Adrenal gland (tissue), 12 donors: ENCODE results near the gene DPP10. TPM values are rescaled to one million over a fixed set of nuclear protein-coding genes. Genes with fewer than 3 reads are reported as not detected.

Experiments
- DNase-seq, 7 donors: peaks; one replicate each; pipeline ENCODE4 v3.0.0-alpha.2; 2019 to 2020
- H3K27ac ChIP-seq, 5 donors: fragments of 200-600 bp; sonication (generic) in 4 of 5; 1 replicate in 3 of 5; 2 replicates in 2 of 5; pipeline versions ENCODE4 v1.5.1 to v1.8.0; 2016 to 2020; ENCODE audit warnings: mild to moderate bottlenecking in 1 of 5
- H3K27me3 ChIP-seq: fragments of 200-600 bp; 2 replicates; pipeline ENCODE4 v1.8.0; 2021
- H3K36me3 ChIP-seq, 2 donors: fragments of 200-600 bp; replicated peaks in 1 of 2; 1 replicate in 1 of 2; 2 replicates in 1 of 2; pipeline versions ENCODE4 v1.5.1 to v1.8.0; 2018 to 2022
- H3K4me1 ChIP-seq, 2 donors: fragments of 200-600 bp; replicated peaks in 1 of 2; 1 replicate in 1 of 2; 2 replicates in 1 of 2; pipeline versions ENCODE4 v1.5.1 to v1.8.0; 2018 to 2021
- H3K4me3 ChIP-seq, 4 donors: fragments of 200-600 bp; sonication (generic) in 3 of 4; one replicate each; pipeline ENCODE4 v1.5.1; 2016 to 2018
- H3K9me3 ChIP-seq, 3 donors: fragments of 200-600 bp; sonication (generic) in 1 of 3; replicated peaks in 1 of 3; 1 replicate in 2 of 3; 2 replicates in 1 of 3; pipeline versions ENCODE4 v1.5.1 to v1.8.0; 2016 to 2021
- POLR2A ChIP-seq, 2 donors: fragments of 450-650 bp; IDR thresholded peaks; one replicate each; pipeline ENCODE4 v1.6.1; 2017; ENCODE audit warnings: antibody characterized with exemption in 2 of 2, mild to moderate bottlenecking in 2 of 2, moderate library complexity in 1 of 2
- WGBS, 4 donors: extraction: QIAGEN DNeasy Blood & Tissue Kit in 2 of 4; methylation state at CpG; one replicate each; pipeline versions ENCODE4 v1.1.5 to v1.1.7; 2013 to 2017; 5-methylcytosine and 5-hydroxymethylcytosine counted together
- intact Hi-C, 2 donors: fragments of 100-400 bp; cut with DNase I; formaldehyde crosslinking; loops; one replicate each; pipeline versions ENCODE4 v1.14.1 to v1.15.0; 2022 to 2023
- polyA plus RNA-seq, 3 donors: library from polyadenylated mRNA; stranded (reverse); fragments of 200-250 nt in 2 of 3; fragments of 350-450 nt in 1 of 3; fragmentation: Illumina TruSeq in 1 of 3; extraction: RNeasy Lipid Tissue Mini Kit (QIAGEN cat#74804) in 1 of 3; gene quantifications; one replicate each; pipeline ENCODE4 v1.2.3, GENCODE V29; 2013 to 2014
- total RNA-seq, 9 donors: library from RNA; depleted of rRNA in 4 of 9; stranded (reverse); fragments of >200 nt in 4 of 9; fragments of 120-200 nt in 1 of 9; fragmentation: NEBNext Ultra II Directional in 1 of 9; extraction: Animal tissue kit (Norgen Biotek cat#: 25700) in 1 of 9; gene quantifications; one replicate each; pipeline versions ENCODE4 v1.1.0 to v1.2.4, GENCODE V29; 2013 to 2023
- TF ChIP-seq, protein P1 (sequence below), 6 experiments: fragments of 450-650 bp in 4 of 6; fragments of 200-600 bp in 2 of 6; sonication (generic) in 1 of 6; IDR thresholded peaks; 1 replicate in 5 of 6; 2 replicates in 1 of 6; pipeline versions ENCODE4 v1.5.1 to v1.8.0; 2016 to 2021; ENCODE audit warnings: antibody characterized with exemption in 6 of 6, mild to moderate bottlenecking in 2 of 6, moderate library complexity in 1 of 6
- donor health status: healthy with polysubstance abuse.
- donor health status: Bipolar disorder and iron deficiency.
- donor health status: DM: yes; HTN: yes; CAD: no.
- donor health status: DM: no; HTN: no; CAD: no.
- donor health status: DM: no; HTN: no; CAD: no.
- donor health status: DM: yes; HTN: yes; CAD: no.

Gene DPP10
- total and polyA plus RNA-seq, 12 donors = 5.2 to 257 (median 32.0) TPM

DNA sequence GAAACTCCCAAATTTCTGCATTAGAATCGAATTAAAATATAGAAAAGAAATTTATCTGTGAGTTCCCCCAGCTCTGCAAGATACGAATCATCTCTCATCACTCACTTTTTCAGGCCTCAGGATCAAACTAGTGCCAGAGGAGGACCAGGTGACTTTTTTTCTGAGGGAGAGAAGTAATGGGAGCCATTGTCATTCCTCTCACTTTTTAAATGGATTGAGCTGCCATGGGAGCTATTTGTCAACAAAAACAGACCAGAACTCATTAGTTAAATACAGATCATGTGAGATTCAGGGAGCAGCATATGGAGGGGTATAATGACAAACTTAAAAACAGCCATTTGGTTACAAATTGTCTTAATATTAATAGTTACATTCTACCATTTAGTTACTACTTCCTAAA lies 594.4 kb downstream of the DPP10 start:
- 62 to 69% (median 65%) methylated on average over 2 of the region's 2 CpGs for WGBS, 4 donors
- TF ChIP-seq, protein P1, sequence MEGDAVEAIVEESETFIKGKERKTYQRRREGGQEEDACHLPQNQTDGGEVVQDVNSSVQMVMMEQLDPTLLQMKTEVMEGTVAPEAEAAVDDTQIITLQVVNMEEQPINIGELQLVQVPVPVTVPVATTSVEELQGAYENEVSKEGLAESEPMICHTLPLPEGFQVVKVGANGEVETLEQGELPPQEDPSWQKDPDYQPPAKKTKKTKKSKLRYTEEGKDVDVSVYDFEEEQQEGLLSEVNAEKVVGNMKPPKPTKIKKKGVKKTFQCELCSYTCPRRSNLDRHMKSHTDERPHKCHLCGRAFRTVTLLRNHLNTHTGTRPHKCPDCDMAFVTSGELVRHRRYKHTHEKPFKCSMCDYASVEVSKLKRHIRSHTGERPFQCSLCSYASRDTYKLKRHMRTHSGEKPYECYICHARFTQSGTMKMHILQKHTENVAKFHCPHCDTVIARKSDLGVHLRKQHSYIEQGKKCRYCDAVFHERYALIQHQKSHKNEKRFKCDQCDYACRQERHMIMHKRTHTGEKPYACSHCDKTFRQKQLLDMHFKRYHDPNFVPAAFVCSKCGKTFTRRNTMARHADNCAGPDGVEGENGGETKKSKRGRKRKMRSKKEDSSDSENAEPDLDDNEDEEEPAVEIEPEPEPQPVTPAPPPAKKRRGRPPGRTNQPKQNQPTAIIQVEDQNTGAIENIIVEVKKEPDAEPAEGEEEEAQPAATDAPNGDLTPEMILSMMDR (IDR thresholded peaks at IDR 0.05) = no peak
- TF ChIP-seq POLR2A (IDR thresholded peaks at IDR 0.05) = no peak
- no peaks in the 10 kb centered on the region for H3K4me1 ChIP-seq
- no peak overlapping the region for H3K4me3 ChIP-seq
- H3K27me3 ChIP-seq = no peaks in the 10 kb centered on the region
- intact Hi-C loops = no loop called here
- H3K27ac ChIP-seq = no peak overlapping the region
- DNase-seq = no peak
- peaks cover 0 to 4% (median 0%) of the 10 kb centered on the region in 3 donors for H3K9me3 ChIP-seq
- no peaks in the 10 kb centered on the region for H3K36me3 ChIP-seq

DNA sequence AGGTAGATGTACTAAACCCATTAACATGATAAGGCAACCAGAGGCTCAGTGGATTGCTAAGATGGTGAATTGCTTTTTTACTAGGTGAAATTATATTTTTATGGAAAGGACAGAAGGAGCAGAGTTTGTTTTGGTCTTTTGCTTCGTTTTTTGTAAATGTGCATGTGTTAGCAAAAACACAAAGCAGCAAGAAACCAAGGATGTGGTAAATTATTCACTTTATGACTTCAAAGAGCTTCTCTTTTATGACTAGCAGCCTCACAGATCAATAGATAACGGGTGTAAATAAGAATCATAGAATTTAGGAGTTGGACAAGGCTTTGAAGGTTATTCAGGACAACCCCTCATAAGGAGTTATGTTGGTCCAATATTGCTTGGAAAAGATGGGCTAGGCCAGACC lies 615.0 kb downstream of the DPP10 start:
- Histone ChIP-seq H3K4me3 (no peak overlapping the region), H3K27me3 (no peaks in the 10 kb centered on the region), H3K4me1 (no peaks in the 10 kb centered on the region), H3K36me3 (no peaks in the 10 kb centered on the region), H3K9me3 (no peaks in the 10 kb centered on the region), H3K27ac (no peak overlapping the region)
- no peak for DNase-seq
- intact Hi-C loops = no loop called here
- 42 to 53% (median 47%) methylated on average over 2 of the region's 2 CpGs for WGBS, 4 donors
- TF ChIP-seq POLR2A (IDR thresholded peaks at IDR 0.05) = no peak
- TF ChIP-seq, protein P1 (IDR thresholded peaks at IDR 0.05) = no peak

GRCh38 chr2:115070002-115070401 lies 627.6 kb downstream of the DPP10 start:
- no peak for DNase-seq
- no peaks in the 10 kb centered on the region for H3K9me3 ChIP-seq
- TF ChIP-seq, protein P1 (IDR thresholded peaks at IDR 0.05) = no peak
- TF ChIP-seq POLR2A (IDR thresholded peaks at IDR 0.05) = no peak

GRCh38 chr2:115071534-115071933 lies 629.1 kb downstream of the DPP10 start:
- Histone ChIP-seq H3K27ac (no peak overlapping the region), H3K9me3 (no peaks in the 10 kb centered on the region), H3K27me3 (no peaks in the 10 kb centered on the region), H3K36me3 (no peaks in the 10 kb centered on the region), H3K4me1 (no peaks in the 10 kb centered on the region), H3K4me3 (no peak overlapping the region)
- no peak for DNase-seq
- 85 to 90% (median 87%) methylated on average over 4 of the region's 4 CpGs for WGBS, 4 donors
- TF ChIP-seq POLR2A (IDR thresholded peaks at IDR 0.05) = no peak
- TF ChIP-seq, protein P1 (IDR thresholded peaks at IDR 0.05) = no peak
- intact Hi-C loops = no loop called here

More at GRCh38 chr2:115070002-115070401, 627.6 kb downstream of the DPP10 start:
- H3K27me3 ChIP-seq = no peaks in the 10 kb centered on the region
- intact Hi-C loops = no loop called here
- H3K4me1 ChIP-seq = no peaks in the 10 kb centered on the region
- H3K36me3 ChIP-seq = no peaks in the 10 kb centered on the region
- H3K27ac ChIP-seq = no peak overlapping the region
- H3K4me3 ChIP-seq = no peak overlapping the region
